NCI-H1930 (cell line): ENCODE results near the gene RPL10A.

Experiments
- DNase-seq, 2 experiments: peaks; one replicate each; lab custom pipeline; 2025; lab: John Stamatoyannopoulos, UW

Gene RPL10A

DNA sequence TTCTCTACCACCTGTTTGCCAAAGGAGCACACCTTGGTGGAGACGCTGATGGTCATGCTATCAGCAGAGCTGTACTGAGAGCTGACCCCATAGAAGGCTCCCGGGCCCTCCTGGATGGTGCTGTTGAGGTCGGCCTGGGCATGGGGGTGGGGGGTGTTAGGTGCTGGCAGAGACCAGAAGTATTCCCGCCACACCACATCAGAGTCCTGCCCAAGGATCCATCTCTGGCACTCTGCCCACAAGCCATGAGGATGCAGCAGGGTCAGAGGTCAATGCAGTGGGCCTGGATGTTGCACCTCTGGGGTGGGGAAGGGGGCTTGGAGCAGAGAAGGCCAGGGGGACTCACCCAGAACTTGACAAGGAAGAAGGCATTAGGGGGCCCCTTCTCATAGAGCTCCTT, 7.4 kb downstream of the RPL10A start:
- DNase-seq, result no peak

DNA sequence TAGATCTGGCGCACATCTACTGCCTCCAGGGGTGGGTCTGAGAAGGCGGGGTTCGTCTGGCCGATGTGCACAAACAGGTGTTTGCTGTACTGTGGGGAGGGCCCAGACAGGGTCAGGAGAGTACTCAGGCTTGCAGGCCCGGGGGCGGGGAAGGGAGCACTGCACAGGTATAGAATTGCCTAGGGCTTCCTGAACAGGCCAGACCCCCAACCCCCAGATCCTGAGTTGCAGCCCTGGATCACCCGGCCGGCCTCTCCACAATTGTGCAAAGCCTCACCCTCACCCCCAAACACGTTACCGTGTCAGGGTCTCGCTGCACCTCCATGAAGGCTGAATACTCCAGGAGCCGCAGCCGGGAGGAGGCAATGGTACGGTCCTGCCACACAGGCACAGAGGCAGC, 7.8 kb downstream of the RPL10A start:
- DNase-seq, result no peak

DNA sequence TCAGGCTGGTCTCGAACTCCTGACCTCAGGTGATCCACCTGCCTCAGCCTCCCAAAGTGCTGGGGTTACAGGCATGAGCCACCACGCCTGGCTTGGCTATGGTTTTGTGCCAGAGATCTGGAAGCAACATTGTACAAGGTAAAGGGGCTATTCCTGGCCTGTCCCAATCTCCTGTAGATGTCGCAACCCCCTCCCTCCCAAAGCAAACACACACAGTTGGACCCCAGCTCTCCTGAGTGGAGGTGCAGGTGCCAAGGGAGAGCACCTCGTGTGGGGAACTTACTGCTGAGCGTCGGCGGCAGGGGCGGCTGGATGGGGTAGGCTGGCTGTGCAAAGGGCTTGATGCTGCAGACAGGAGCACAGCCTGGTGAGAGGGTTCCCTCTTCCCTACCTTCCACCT, 8.8 kb downstream of the RPL10A start:
- DNase-seq, result no peak

DNA sequence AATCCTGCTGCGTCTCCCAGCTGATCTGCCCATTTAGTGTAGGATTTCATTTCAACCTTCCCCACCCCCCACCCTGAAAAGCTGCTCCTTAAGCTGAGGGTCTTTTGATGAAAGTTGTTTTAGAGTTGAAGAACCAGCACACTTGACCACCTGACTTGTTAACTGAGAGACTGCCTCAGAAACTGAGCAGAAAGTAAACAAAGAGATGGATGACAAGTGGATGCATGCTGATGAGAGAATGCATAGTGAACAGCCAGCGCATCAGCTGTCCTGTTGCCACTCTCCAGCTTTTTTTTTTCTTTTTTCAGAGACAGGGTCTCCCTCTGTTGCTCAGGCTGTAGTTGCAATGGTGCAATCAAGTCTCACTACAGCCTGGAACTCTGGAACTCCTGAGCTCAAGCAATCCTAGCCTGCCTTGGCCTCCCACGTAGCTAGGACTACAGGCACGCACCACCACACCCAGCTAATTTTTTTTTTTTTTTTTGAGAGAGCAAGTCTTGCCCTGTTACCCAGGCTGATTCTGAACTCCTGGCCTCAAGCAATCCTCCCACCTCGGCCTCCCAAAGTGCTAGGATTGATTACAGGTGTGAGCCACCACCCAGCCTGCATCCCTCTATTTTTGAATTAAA, 9.5 kb downstream of the RPL10A start:
- DNase-seq, result no peak

DNA sequence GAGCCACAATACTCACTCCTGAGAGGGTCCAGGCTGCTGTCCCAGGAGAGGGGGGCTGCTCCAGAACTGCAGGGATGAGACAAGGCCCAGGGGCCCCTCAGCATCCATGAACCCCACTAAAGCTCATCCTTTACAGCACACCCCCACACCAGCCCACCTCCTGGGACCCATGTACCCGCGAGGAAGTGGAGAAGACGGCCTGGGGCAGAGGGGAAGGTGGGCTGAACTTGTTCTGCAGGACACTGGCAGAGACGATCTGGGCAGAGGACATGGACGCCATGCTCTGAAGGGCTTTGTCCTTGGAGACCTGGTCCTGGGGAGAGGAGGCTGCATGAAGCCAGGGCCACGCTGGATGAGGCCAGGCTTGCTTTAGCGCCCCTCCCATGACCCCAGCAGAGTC, 10.1 kb downstream of the RPL10A start:
- DNase-seq, result no peak

DNA sequence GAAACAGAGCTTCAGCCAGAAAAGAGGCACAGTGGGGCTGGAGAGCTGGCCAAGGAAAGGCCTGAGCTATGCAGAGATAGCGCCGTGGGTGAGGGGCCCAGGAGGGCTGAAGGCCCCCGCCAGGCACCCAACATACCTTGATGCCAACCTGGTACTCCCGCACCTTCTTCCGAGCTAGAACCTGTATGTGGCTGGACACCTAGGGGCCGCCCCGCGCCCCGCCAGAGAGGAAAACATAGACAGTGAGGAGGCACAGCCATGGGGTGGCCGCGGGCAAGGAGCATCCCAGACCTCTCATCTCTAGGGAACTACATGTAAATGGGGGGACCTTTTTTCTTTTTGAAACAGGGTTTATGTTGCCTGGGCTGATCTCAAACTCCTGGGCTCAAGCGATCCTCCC, 12.0 kb downstream of the RPL10A start:
- no peak for DNase-seq

DNA sequence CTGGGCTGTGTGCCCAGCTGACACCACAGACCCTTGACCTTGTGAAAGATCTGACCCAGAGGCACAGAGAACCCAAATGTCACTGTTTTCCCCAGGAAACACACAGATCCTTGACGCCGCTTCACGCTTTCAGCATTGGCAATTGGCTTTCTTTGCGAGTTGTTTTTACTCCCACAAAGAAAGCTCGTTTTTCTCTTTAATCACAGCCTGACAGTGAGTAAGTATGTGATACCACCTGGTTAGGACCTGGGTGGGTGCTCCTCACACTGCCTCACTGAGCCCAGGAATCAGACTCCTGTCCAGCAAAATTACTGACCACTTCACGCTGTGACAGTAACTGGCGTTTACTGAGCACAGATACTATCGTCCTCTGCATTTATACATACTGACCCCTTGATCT, 13.0 kb downstream of the RPL10A start:
- DNase-seq, result no peak

DNA sequence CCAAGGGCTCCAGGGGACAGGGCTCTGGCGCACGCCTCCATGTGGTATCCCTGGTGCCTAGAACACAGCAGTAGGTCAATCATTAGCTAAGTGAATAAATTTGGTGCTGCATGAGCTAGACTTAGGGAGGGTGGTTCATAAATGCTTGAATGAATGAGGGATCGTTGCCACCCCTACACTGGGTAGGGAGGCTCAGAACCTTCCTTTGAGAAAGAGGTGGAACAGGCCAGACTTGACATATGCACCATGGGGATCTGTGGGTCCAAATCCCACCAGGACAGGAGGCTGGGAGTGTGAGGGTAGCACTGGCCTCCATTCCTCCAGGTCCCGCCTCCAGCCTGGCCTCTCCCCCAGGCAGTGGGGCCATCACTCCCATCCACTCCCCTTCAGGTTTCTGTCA, 14.9 kb downstream of the RPL10A start:
- no peak for DNase-seq

DNA sequence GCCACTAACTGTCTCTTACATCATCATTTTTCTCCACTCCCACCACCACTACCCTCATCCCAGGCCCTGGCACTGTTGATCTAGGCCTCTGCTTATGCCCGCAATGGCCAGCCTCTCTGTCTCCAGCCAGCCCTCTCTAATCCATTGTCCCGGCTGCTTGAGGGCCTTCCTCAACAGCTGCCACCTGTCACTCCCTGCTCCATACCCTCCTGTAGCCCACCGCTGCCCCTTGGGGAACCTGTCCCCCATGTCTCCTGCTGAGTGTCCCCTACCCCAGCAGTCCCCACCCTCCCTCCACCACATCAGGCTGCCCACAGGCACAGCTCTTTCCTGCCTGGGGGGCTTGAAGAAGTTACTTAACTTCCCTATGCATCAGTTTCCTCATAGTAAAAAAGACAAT, 15.3 kb downstream of the RPL10A start:
- DNase-seq, result no peak

DNA sequence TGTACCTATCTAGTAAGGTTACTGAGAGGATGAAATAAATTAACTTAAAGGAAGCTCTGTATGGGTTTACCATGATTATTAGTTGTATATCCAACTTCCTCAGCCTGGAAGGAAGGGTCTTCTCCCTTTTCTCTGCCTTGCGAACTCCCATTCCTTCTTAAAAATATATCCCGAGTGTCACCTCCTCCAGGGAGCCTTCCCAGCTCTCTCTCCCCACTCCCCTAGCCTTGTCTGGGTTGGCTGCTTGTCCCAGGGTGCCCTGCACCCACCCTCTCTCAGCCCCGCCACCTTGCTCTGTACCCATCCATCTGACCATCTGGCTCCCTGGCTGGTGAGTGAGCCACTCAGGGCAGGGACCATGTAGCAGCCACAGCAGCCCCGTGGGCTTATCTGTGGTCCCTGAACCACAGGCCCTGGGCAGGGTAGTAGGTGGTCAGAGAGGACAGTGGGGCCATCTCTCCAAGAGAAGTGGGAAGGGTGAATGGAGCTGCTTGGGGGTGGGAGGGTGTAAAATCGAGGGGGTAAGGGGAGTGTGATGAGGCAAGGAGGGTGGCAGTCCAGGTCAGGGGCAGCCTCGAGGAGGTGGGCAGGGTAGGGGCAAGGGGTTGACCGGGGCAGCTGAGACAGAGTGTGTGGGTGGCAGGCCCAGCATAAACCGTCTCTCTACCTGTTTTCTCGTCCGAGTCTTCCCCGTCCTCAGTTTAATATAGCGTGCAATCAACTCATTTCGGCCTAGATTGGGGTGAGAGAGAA, 15.9 kb downstream of the RPL10A start:
- DNase-seq, result no peak

DNA sequence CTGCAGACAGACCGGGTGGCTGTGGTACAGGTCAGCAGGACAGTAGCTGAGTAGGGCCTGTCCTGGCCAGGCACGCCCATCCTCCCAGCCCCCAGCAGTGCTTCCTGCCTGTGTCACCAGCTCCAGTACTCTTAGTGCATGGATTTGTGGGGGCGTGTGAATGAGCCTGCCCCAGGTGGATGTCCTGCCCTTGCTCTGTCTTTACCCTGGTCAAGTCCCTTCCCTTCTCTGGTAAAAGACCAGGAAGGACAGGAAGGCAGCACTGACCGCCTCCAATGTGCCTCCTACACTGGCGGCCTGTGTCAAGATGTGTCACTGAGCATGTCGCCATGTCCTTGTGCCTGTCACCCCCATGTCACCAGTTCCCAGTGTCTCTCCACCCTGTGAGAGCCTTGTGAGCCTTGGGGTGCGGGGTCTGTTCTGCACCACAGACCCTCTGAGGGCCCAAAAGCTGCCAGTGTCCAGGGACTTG, 16.8 kb downstream of the RPL10A start:
- DNase-seq, result no peak

DNA sequence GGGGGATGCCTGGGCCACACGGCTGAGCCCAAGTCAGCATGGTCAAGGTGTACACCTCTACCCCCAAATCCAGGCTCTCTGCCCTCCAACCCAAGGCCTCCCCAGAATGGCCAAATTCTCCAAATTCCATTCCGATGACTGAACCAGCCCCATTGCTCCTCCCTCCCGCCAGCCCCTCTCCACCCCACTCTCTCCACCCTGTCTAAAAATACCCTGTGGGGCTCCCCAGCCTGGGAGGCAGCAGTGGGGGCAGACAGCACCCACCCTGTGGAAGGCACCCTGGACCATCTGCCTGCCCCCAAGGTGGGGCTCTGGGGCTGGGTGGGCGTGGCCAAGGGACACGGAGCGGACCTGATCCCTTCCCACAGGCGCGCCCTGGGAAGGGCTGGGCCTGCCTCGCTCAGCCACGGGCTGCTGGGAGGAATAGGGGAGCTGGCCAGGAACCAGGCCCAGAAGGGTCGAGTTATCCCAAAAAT, 17.2 kb downstream of the RPL10A start:
- no peak for DNase-seq

DNA sequence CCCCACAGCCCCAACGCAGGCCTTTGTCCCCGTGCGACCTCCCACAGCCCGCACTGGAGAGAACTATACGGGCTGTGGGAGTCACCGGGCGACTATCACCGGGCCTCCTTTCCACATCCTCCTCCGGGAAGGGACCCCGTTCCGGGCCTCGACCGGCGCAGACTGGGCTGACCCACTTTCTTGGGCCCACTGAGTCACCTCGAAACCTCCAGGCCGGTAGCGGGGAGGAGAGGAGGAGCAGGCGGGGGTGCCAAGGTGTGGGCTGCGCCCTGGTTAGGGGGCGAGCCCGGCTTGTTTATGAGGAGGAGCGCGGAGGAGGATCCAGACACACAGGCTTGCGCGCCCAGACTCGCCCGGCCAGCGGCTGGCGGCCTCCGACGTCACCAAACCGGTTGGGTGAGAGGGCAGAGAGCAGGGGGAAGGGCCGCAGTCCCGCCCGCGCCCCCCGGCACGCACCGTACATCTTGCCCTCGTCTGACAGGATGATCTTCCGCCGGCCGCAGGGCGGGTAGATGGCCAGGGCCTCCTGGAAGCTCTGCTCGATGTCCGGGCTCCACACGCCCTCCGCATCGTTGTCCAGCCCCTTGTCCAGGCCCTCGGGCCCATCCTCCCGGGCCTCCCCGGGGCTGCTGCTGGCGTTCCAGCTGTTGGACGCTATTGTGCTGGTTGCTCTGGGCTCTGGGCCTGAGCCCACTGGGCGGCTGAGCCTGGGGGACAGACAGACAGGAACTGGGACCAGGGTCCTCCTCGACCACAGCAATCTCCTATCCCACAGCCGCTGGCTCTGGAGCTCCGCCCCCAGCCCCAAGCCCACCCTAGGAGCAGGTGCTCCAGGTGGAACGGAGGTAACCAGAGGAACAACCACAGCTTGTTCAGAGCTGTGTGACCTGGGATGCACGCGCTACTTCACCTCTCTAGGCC, 18.1 kb downstream of the RPL10A start:
- DNase-seq, result no peak

DNA sequence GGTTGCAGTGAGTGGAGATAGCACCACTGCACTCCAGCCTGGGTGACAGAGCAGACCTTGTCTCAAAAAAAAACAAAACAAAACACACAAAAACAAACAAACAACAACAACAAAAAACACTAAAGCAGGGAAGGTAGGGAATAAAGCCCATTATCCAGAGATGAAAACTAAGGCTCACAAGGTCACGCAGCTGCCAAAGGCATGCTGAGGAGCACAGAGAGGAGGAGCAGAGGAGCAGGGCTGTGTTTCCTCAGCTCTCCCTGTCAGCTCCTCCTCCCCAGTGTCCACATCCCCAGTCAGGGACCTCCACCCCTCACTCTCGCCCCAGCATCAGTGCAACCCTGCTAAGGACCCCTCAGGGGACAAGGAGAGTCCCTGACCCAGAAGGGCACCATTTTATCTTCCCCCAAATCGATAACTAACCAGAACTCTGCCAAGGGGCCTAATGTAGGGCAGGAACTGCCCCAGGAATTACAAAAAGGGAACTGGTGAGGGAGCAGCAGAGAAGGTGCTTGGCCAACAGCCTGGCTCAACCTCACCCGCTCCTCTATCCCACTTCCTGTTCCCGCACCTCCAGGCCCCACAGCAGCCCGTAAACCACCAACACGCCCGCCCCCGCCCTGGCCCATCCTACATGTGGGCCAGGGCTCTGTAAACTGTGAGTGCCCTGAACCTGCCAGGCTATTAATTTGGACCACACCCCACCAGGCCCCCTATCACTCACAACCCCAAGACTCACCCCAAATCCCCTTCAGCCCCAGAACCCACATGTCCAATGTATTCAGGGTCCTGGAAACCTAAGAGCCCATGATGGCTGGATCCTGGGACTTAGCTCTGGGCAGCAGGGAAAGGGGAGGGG, 19.7 kb downstream of the RPL10A start:
- no peak for DNase-seq

DNA sequence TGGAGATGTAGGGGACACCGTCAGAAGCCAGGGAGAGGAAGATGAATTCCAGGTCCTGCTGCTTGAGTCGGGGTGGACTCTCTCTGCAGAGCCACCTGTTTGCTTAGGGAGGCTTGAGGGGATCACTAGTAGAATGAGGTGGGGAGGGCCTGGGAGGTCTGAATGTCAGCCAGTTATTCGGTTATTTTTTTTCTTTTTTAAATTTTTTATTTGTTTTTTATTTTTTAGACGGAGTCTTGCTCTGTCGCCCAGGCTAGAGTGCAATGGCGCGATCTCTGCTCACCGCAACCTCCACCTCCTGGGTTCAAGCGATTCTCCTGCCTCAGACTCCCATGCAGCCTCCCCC, 20.3 kb downstream of the RPL10A start:
- DNase-seq, result no peak

DNA sequence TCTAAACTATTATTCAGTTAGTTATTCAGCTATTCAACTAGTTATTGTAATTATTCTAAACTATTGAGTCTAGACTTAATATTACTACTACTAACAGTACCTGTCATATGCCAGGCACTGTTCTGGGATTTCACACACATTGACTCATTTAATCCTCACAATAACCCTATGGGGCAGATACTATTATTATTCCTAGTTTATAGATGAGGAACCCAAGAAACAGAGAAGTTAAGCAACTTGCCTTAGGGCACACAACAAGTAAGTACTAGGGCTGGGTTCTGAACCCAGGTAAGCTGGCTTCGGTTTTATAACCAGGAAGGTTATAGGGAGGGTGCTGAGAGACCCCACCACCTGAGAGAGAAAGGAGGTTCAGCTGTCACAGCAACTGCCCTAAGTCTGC, 20.9 kb downstream of the RPL10A start:
- DNase-seq, result no peak

DNA sequence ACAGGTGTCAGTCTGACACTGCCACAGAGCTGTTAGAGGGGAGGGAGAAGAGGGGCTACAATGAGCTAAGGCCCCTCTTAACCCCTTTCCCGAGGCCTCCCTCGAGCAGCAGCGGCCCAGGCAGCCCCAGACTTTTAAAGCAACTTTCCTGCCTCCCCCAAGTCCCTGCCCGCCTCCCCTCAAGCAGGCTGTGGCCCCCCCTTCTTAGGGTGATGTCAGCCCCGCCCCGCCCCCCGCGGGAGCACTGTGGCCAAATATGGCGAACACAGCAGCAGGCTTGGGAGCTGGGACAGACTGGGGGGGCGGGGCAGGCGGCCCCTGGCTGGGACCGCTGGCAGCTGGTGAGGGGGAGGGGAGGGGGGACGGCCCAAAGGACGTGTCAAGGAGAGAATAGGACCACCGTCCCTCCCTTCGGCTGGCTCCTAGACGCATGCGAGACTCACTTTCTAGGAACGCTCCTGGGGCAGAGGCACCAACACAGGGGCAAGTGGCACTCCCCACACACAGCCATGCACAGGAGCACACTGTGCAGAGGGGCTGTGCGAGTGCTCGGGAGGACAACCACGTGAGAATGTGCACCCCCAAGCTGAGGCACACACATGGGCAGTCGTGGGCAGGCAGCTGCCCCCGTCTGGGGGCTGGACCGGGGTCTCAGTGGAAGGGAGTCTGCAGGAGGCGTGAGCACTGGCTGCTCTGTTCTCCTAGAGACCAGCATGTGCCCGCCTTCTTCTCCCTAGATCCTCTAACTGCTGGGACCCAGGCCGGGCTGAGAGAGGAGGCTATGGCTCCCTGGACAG, 22.0 kb downstream of the RPL10A start:
- no peak for DNase-seq

DNA sequence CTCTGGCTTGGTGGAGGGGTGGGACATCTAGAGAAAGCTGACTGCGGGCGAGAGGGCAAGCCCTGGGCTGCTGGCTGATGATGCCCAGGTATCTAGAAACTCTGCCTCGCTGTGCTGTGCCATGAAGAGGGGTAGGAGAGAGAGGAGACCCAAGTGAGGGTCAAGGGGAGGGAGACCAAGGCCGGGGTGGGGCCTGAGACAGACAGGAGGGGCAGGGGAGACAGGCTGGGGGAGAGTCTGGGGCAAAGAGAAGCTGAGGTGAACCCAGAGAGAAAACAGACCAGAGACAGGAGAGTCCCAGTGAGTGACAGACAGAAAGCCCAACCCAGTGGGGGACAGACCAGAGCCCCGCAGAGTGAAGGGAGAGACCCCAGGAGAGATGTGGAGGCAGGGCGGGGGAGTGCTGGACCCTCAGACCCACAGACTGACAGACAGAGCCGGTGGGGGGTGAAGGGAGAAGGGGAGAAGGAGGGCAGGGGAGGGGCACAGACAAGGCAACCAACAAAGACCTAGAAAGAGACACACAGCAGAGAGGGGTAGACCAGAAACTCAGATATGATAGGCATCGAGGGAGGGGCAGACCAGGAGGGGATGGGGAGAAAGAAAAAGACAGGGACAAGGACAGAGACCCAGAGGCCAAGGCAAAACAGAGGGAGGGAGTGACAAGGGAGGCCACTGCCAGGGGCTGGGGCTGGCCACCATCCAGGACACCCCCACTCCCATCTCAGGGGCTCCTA, 22.8 kb downstream of the RPL10A start:
- no peak for DNase-seq

DNA sequence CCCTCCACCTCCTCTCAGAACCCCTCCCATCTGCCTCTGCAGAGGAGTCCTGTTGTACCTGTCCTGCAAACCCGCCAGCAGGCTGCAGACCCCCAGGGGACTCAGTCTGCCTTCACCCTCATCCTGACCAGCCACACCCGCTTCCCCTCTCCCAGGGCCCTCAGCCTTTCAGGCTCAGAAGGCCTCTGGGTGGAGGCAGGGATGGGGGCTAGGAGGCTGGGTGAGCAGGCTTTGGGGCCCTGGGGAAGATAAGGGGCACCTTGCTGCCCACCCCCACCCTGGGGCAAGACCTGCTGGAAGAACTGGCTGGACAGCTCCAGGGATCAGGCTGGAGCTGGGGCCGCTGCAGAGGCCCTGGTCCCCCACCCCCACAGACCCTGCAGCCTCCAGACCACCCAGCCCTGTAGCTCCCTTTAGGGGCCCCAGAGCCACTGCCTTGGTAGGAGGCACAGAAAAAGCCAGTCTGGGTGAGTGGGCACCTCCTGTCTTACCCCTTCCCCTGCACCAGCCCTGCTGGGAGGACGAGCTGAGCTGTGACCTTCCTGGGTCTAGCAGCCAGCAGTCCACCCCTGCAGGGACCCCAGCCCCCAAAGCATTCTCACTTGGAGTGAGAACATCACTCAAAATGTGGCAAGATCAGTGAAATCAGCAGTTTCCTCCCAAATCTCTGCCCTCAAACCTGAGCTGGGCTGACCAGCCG, 23.5 kb downstream of the RPL10A start:
- no peak for DNase-seq
